Kidney epithelial cell (primary cell): Measurements from ENCODE around the gene GAPVD1. TPM values are rescaled to one million over a fixed set of nuclear protein-coding genes. Genes with fewer than 3 reads are reported as not detected.
"Not testable (repeated sequence)": the region's sequence is repeated elsewhere in the genome, so short reads cannot be mapped to it uniquely, and the experiment has no call there.

Experiments
- DNase-seq: peaks from one replicate; pipeline ENCODE4 v3.0.0-alpha.2; 2010; ENCODE audit warnings: low read depth
- H3K27me3 ChIP-seq: 2 replicates; pipeline ENCODE4 v1.6.0; 2011; ENCODE audit warnings: low read length; ENCODE audit not compliant: control insufficient read depth, insufficient read depth
- H3K36me3 ChIP-seq: 2 replicates; pipeline ENCODE4 v1.5.1; 2011; ENCODE audit warnings: low read length; ENCODE audit not compliant: control insufficient read depth, insufficient read depth
- H3K4me3 ChIP-seq: 2 replicates; pipeline ENCODE4 v1.5.1; 2011; ENCODE audit warnings: low read depth, mild to moderate bottlenecking, control low read depth, low read length
- CTCF ChIP-seq: IDR thresholded peaks from 2 replicates; pipeline ENCODE4 v1.5.1; 2011; ENCODE audit warnings: mild to moderate bottlenecking, moderate library complexity, low read length, control low read depth, inconsistent platforms; ENCODE audit not compliant: insufficient read depth, poor library complexity, severe bottlenecking
- total RNA-seq: library from RNA; depleted of rRNA; stranded (reverse); fragments of >200 nt; gene quantifications from 2 replicates; pipeline ENCODE4 v1.2.3, GENCODE V29; 2015

The GAPVD1 gene
- total RNA-seq, 1 donor from 2014 or later, result 30.4 TPM

GRCh38 chr9:125280945-125281344, 19.3 kb downstream of the GAPVD1 start:
- Histone ChIP-seq H3K27me3 (no peaks in the 10 kb centered on the region), H3K4me3 (no peak overlapping the region), H3K36me3 (no peaks in the 10 kb centered on the region)
- TF ChIP-seq CTCF, result no peak
- no peak for DNase-seq

DNA sequence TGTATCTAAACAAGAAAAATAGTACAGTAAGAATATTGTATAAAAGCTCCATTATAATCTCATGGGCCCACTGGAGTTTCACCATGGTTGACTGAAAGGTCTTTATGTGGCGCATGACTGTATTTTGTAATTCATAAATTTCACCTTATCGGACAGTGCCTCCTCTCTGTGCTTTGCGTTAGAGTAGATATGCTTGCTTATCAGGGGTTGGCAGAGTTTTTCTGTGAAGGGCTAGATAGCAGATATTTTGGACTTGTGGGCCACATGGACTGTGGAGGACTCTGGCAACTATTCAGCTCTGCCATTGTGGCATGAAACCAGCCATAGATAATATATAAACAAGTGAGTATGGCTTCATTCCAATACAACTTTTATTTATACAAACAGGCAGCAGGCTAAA, 23.2 kb downstream of the GAPVD1 start:
- no peak overlapping the region for H3K4me3 ChIP-seq
- TF ChIP-seq CTCF, result no peak
- no peaks in the 10 kb centered on the region for H3K36me3 ChIP-seq
- DNase-seq, result no peak
- no peaks in the 10 kb centered on the region for H3K27me3 ChIP-seq

- not testable (repeated sequence) for H3K27me3 ChIP-seq, DNase-seq, H3K36me3 ChIP-seq, H3K4me3 ChIP-seq
These were observed 25.4 kb downstream of the GAPVD1 start for GRCh38 chr9:125286935-125287433.

DNA sequence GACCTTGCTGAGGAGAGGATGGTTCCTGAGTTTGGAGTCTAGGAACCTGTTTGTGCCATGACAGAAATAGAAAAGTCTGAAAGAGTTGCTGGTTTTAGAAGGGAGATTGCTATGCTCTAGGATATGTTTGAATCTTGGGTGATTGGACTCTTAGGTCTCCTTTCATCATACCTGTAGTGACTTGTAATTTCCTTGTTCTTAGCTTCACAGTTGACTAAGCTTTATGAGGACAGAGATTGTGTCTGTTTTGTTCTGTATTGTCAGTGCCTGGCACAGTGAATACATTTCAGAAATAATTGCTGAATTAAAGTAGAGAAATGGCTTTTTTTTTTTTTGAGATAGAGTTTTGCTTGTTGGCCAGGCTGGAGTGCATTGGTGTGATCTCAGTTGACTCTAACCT, 31.5 kb downstream of the GAPVD1 start:
- Histone ChIP-seq H3K27me3 (no peaks in the 10 kb centered on the region), H3K36me3 (no peaks in the 10 kb centered on the region), H3K4me3 (no peak overlapping the region)
- peak; percentile 28 for DNase-seq
- no peak for TF ChIP-seq CTCF

GRCh38 chr9:125295657-125296056, 34.0 kb downstream of the GAPVD1 start:
- no peaks in the 10 kb centered on the region for H3K27me3 ChIP-seq
- H3K36me3 ChIP-seq, result no peaks in the 10 kb centered on the region
- H3K4me3 ChIP-seq, result no peak overlapping the region
- DNase-seq, result no peak
- TF ChIP-seq CTCF, result no peak

- TF ChIP-seq CTCF, result no peak
- Histone ChIP-seq H3K27me3 (no peaks in the 10 kb centered on the region), H3K36me3 (no peaks in the 10 kb centered on the region), H3K4me3 (no peak overlapping the region)
- no peak for DNase-seq
These were observed 35.3 kb downstream of the GAPVD1 start for GRCh38 chr9:125296843-125297372.
